ENCODE results near the gene TCF4. TPM values are rescaled to one million over a fixed set of nuclear protein-coding genes. Genes with fewer than 3 reads are reported as not detected.

The TCF4 gene
- total and polyA plus RNA-seq, 2 of the 13 experiments (the other 11 are each of a cell fraction or from before 2014, with no cell fraction given) = not detected

- no peak overlapping the region for H3K4me2 ChIP-seq (ENCODE audit: low read depth, low read length)
- in situ Hi-C loops (cut with HindIII; ENCODE audit: extremely low pct_ligation_motif_present, low pct_unique_long_range_greater_than_20kb) = no loop called here
These were observed 112.1 kb downstream of the TCF4 start for GRCh38 chr18:55475916-55476315.

More at GRCh38 chr18:55475916-55476315, 112.1 kb downstream of the TCF4 start:
- no peak overlapping the region for H3K9ac ChIP-seq (ENCODE audit: insufficient read depth, low read depth, low read length)
- no peaks in the 10 kb centered on the region for H3K9me3 ChIP-seq (ENCODE audit: low read length)
- no TSS peak for BruUV-seq (replicated peaks)
- H3K79me2 ChIP-seq (ENCODE audit: insufficient read depth, low read length) = no peaks in the 10 kb centered on the region
- CTCF ChIA-PET (ENCODE audit: low intra/inter-chr PET ratio, low total read pairs) = no interaction called here
- POLR2A ChIA-PET = no interaction called here
- no peak overlapping the region for H3K4me3 ChIP-seq (replicated peaks in 1 of 3; ENCODE audit: insufficient read depth in 1 of 3, low read depth in 2 of 3, low read length in 3 of 3)
- H4K20me1 ChIP-seq (ENCODE audit: insufficient read depth, low read length) = no peaks in the 10 kb centered on the region
- no peak for TF ChIP-seq SATB2 (CRISPR knock-in tag; IDR thresholded peaks at IDR 0.05)
- no peak for TF ChIP-seq KDM4B (CRISPR knock-in tag; IDR thresholded peaks at IDR 0.05)
- no peak for TF ChIP-seq ZNF275 (CRISPR knock-in tag; IDR thresholded peaks at IDR 0.05; ENCODE audit: borderline replicate concordance)
- TF ChIP-seq ZNF674 (CRISPR knock-in tag; IDR thresholded peaks at IDR 0.05; ENCODE audit: low read depth) = no peak
- no peak for TF ChIP-seq ISL2 (CRISPR knock-in tag; IDR thresholded peaks at IDR 0.05)
- TF ChIP-seq SOX5 (CRISPR knock-in tag; IDR thresholded peaks at IDR 0.05; ENCODE audit: borderline replicate concordance) = no peak
- TF ChIP-seq ZNF121 (CRISPR knock-in tag; IDR thresholded peaks at IDR 0.05) = no peak
- no peak for TF ChIP-seq ZSCAN20 (CRISPR knock-in tag; IDR thresholded peaks at IDR 0.05; ENCODE audit: borderline replicate concordance)
- no peak for TF ChIP-seq HINFP (CRISPR knock-in tag; IDR thresholded peaks at IDR 0.05; ENCODE audit: low read depth)
- TF ChIP-seq TBP (CRISPR knock-in tag; IDR thresholded peaks at IDR 0.05) = no peak
- TF ChIP-seq RBAK (CRISPR knock-in tag; IDR thresholded peaks at IDR 0.05) = no peak
- no peak for TF ChIP-seq ARID2 (CRISPR knock-in tag; IDR thresholded peaks at IDR 0.05; ENCODE audit: borderline replicate concordance)
- no peak for TF ChIP-seq MAFF (IDR thresholded peaks at IDR 0.05; ENCODE audit: low read depth, low read length)
- no peak for TF ChIP-seq FOXK2 (IDR thresholded peaks at IDR 0.05)
- no peak for TF ChIP-seq BCL3 (CRISPR knock-in tag; IDR thresholded peaks at IDR 0.05)
- no peak for FAIRE-seq
- H3K27ac ChIP-seq (ENCODE audit: extremely low read length, insufficient read depth, low read length) = no peak overlapping the region
- intact Hi-C loops (cut with micrococcal nuclease; ENCODE audit: unreplicated experiment) = no loop called here
- ATAC-seq = no peak
- DNase-seq (ENCODE audit: low spot score) = no peak
- H3K36me3 ChIP-seq (replicated peaks in 1 of 2; ENCODE audit: control insufficient read depth in 1 of 2, insufficient read depth in 2 of 2, low read length in 2 of 2) = no peaks in the 10 kb centered on the region
- WGBS (ENCODE audit: low lambda C conversion rate) = 60% methylated on average over 1 of the region's 1 CpG
- no peak overlapping the region for H2AFZ ChIP-seq (ENCODE audit: low read length)
- no peaks in the 10 kb centered on the region for H3K4me1 ChIP-seq (ENCODE audit: insufficient read depth, low read length)
- H3K27me3 ChIP-seq (ENCODE audit: control insufficient read depth in 1 of 2, insufficient read depth in 2 of 2, low read length in 2 of 2) = no peaks in the 10 kb centered on the region; a peak in 1 of 5 replicates

All from HepG2 (cell line).